ENCODE results near the gene ATAD3B. TPM values are rescaled to one million over a fixed set of nuclear protein-coding genes. Genes with fewer than 3 reads are reported as not detected.

ATAD3B gene
- total and polyA plus RNA-seq, 2 of the 4 experiments (the other 2 are of a cell fraction) = 13.8 to 29.0 TPM

GRCh38 chr1:1544544-1544943 lies 73.0 kb downstream of the ATAD3B start (continued):
- TF ChIP-seq SMC3 (IDR thresholded peaks at IDR 0.05; ENCODE audit: low read depth, low read length) = no peak
- no peak for TF ChIP-seq POLR2A (IDR thresholded peaks at IDR 0.05; ENCODE audit: low read depth, low read length)
- TF ChIP-seq ELK1 (IDR thresholded peaks at IDR 0.05; ENCODE audit: borderline replicate concordance, low read depth, low read length) = no peak
- no peak for TF ChIP-seq RCOR1 (IDR thresholded peaks at IDR 0.05; ENCODE audit: insufficient replicate concordance, low read length)

Other genes starting within 250 kb of the ATAD3B start
- gene SDF4, start 239.8 kb upstream of the ATAD3B start, total RNA-seq (2012; rRNA removed) = 57.0 and 69.4 TPM in 2 replicates
- 250 and 252 TPM in 2 replicates for gene SDF4, start 239.8 kb upstream of the ATAD3B start, polyA plus RNA-seq (2012; rRNA removed)
- 12.2 and 18.3 TPM in 2 replicates for gene B3GALT6, start 239.5 kb upstream of the ATAD3B start, total RNA-seq (2012; rRNA removed)
- gene B3GALT6, start 239.5 kb upstream of the ATAD3B start, polyA plus RNA-seq (2012; rRNA removed) = 23.0 and 29.2 TPM in 2 replicates
- 0.36 TPM in 1 of 2 replicates, not detected in the other for gene C1QTNF12, start 225.0 kb upstream of the ATAD3B start, total RNA-seq (2012; rRNA removed)
- gene C1QTNF12, start 225.0 kb upstream of the ATAD3B start, polyA plus RNA-seq (2012; rRNA removed) = 1.1 and 2.6 TPM in 2 replicates
- gene UBE2J2, start 197.9 kb upstream of the ATAD3B start, total RNA-seq (2012; rRNA removed) = 20.3 and 20.6 TPM in 2 replicates
- gene UBE2J2, start 197.9 kb upstream of the ATAD3B start, polyA plus RNA-seq (2012; rRNA removed) = 62.3 and 67.5 TPM in 2 replicates
- 0.18 and 0.28 TPM in 2 replicates for gene SCNN1D, start 191.3 kb upstream of the ATAD3B start, total RNA-seq (2012; rRNA removed)
- 3.7 and 4.4 TPM in 2 replicates for gene SCNN1D, start 191.3 kb upstream of the ATAD3B start, polyA plus RNA-seq (2012; rRNA removed)
- gene ACAP3, start 163.8 kb upstream of the ATAD3B start, total RNA-seq (2012; rRNA removed) = 13.3 and 15.3 TPM in 2 replicates
- 58.2 and 75.2 TPM in 2 replicates for gene ACAP3, start 163.8 kb upstream of the ATAD3B start, polyA plus RNA-seq (2012; rRNA removed)
- 10.9 and 13.3 TPM in 2 replicates for gene PUSL1, start 163.2 kb upstream of the ATAD3B start, total RNA-seq (2012; rRNA removed)
- 33.0 and 43.6 TPM in 2 replicates for gene PUSL1, start 163.2 kb upstream of the ATAD3B start, polyA plus RNA-seq (2012; rRNA removed)
- 52.5 and 56.1 TPM in 2 replicates for gene INTS11, start 147.1 kb upstream of the ATAD3B start, total RNA-seq (2012; rRNA removed)
- gene INTS11, start 147.1 kb upstream of the ATAD3B start, polyA plus RNA-seq (2012; rRNA removed) = 123 and 134 TPM in 2 replicates
- 2.7 and 3.1 TPM in 2 replicates for gene CPTP, start 147.0 kb upstream of the ATAD3B start, total RNA-seq (2012; rRNA removed)
- gene CPTP, start 147.0 kb upstream of the ATAD3B start, polyA plus RNA-seq (2012; rRNA removed) = 12.1 and 15.4 TPM in 2 replicates
- gene TAS1R3, start 140.5 kb upstream of the ATAD3B start, total RNA-seq (2012; rRNA removed) = under 0.01 TPM in 1 of 2 replicates, not detected in the other
- gene TAS1R3, start 140.5 kb upstream of the ATAD3B start, polyA plus RNA-seq (2012; rRNA removed) = 0.05 and 0.06 TPM in 2 replicates
- gene DVL1, start 122.3 kb upstream of the ATAD3B start, total RNA-seq (2012; rRNA removed) = 27.2 and 27.5 TPM in 2 replicates
- 35.9 and 47.6 TPM in 2 replicates for gene DVL1, start 122.3 kb upstream of the ATAD3B start, polyA plus RNA-seq (2012; rRNA removed)
- gene MXRA8, start 113.2 kb upstream of the ATAD3B start, total RNA-seq (2012; rRNA removed) = 92.5 and 97.8 TPM in 2 replicates
- 469 and 502 TPM in 2 replicates for gene MXRA8, start 113.2 kb upstream of the ATAD3B start, polyA plus RNA-seq (2012; rRNA removed)
- 45.7 and 63.0 TPM in 2 replicates for gene AURKAIP1, start 96.6 kb upstream of the ATAD3B start, total RNA-seq (2012; rRNA removed)
- 107 and 129 TPM in 2 replicates for gene AURKAIP1, start 96.6 kb upstream of the ATAD3B start, polyA plus RNA-seq (2012; rRNA removed)
- gene CCNL2, start 72.4 kb upstream of the ATAD3B start, total RNA-seq (2012; rRNA removed) = 53.9 and 61.1 TPM in 2 replicates
- gene CCNL2, start 72.4 kb upstream of the ATAD3B start, polyA plus RNA-seq (2012; rRNA removed) = 209 and 239 TPM in 2 replicates
- 141 and 149 TPM in 2 replicates for gene MRPL20, start 64.5 kb upstream of the ATAD3B start, total RNA-seq (2012; rRNA removed)
- gene MRPL20, start 64.5 kb upstream of the ATAD3B start, polyA plus RNA-seq (2012; rRNA removed) = 157 and 172 TPM in 2 replicates
- gene ANKRD65, start 50.5 kb upstream of the ATAD3B start, total RNA-seq (2012; rRNA removed) = under 0.01 TPM in 1 of 2 replicates, not detected in the other
- 0.09 and 0.11 TPM in 2 replicates for gene ANKRD65, start 50.5 kb upstream of the ATAD3B start, polyA plus RNA-seq (2012; rRNA removed)
- gene VWA1, start 36.1 kb upstream of the ATAD3B start, total RNA-seq (2012; rRNA removed) = 0.83 and 1.1 TPM in 2 replicates
- gene VWA1, start 36.1 kb upstream of the ATAD3B start, polyA plus RNA-seq (2012; rRNA removed) = 6.1 and 9.2 TPM in 2 replicates
- not detected in 2 replicates for gene ATAD3C, start 22.1 kb upstream of the ATAD3B start, total RNA-seq (2012; rRNA removed)
- not detected in 2 replicates for gene ATAD3C, start 22.1 kb upstream of the ATAD3B start, polyA plus RNA-seq (2012; rRNA removed)
- 26.1 and 27.2 TPM in 2 replicates for gene ATAD3A, start 40.4 kb downstream of the ATAD3B start, total RNA-seq (2012; rRNA removed)
- gene ATAD3A, start 40.4 kb downstream of the ATAD3B start, polyA plus RNA-seq (2012; rRNA removed) = 33.9 and 34.0 TPM in 2 replicates
- 1.1 and 1.6 TPM in 2 replicates for gene TMEM240, start 68.9 kb downstream of the ATAD3B start, total RNA-seq (2012; rRNA removed)
- gene TMEM240, start 68.9 kb downstream of the ATAD3B start, polyA plus RNA-seq (2012; rRNA removed) = 7.6 and 10.2 TPM in 2 replicates
- gene SSU72, start 103.1 kb downstream of the ATAD3B start, total RNA-seq (2012; rRNA removed) = 33.7 and 43.3 TPM in 2 replicates
- 88.4 and 94.0 TPM in 2 replicates for gene SSU72, start 103.1 kb downstream of the ATAD3B start, polyA plus RNA-seq (2012; rRNA removed)
- gene FNDC10, start 128.4 kb downstream of the ATAD3B start, total RNA-seq (2012; rRNA removed) = 0.28 and 0.36 TPM in 2 replicates
- gene FNDC10, start 128.4 kb downstream of the ATAD3B start, polyA plus RNA-seq (2012; rRNA removed) = 5.8 and 7.6 TPM in 2 replicates
- 17.2 and 18.1 TPM in 2 replicates for gene MIB2, start 143.7 kb downstream of the ATAD3B start, total RNA-seq (2012; rRNA removed)
- 47.8 and 58.0 TPM in 2 replicates for gene MIB2, start 143.7 kb downstream of the ATAD3B start, polyA plus RNA-seq (2012; rRNA removed)
- 1.1 and 1.4 TPM in 2 replicates for gene MMP23B, start 160.4 kb downstream of the ATAD3B start, total RNA-seq (2012; rRNA removed)
- 5.4 and 9.1 TPM in 2 replicates for gene MMP23B, start 160.4 kb downstream of the ATAD3B start, polyA plus RNA-seq (2012; rRNA removed)
- 8.2 and 8.9 TPM in 2 replicates for gene CDK11B, start 187.2 kb downstream of the ATAD3B start, total RNA-seq (2012; rRNA removed)
- 16.3 and 19.1 TPM in 2 replicates for gene CDK11B, start 187.2 kb downstream of the ATAD3B start, polyA plus RNA-seq (2012; rRNA removed)
- 13.9 and 14.9 TPM in 2 replicates for gene SLC35E2B, start 221.0 kb downstream of the ATAD3B start, total RNA-seq (2012; rRNA removed)
- gene SLC35E2B, start 221.0 kb downstream of the ATAD3B start, polyA plus RNA-seq (2012; rRNA removed) = 25.1 and 30.2 TPM in 2 replicates